ENCODE measurements around the gene MMP15.
"Not testable (repeated sequence)": the region's sequence is repeated elsewhere in the genome, so short reads cannot be mapped to it uniquely, and the experiment has no call there.

MMP15 gene

GRCh38 chr16:58025351-58026138, at the start of gene MMP15:
MMP15 (plus strand) TSS chr16:58025754; CDS start chr16:58026351, 597 bp downstream.
- DNase-seq, result peak; percentile 59

- DNase-seq, result no peak
Measured at GRCh38 chr16:57976331-57976796, 49.2 kb upstream of the MMP15 start.

- no peak for DNase-seq
Measured at GRCh38 chr16:57977418-57978069, 48.0 kb upstream of the MMP15 start.

GRCh38 chr16:57978070-57978465, 47.5 kb upstream of the MMP15 start:
- DNase-seq, result not testable (repeated sequence)

GRCh38 chr16:57979006-57979585, 46.5 kb upstream of the MMP15 start:
- DNase-seq, result no peak

GRCh38 chr16:57981636-57982035, 43.9 kb upstream of the MMP15 start:
- no peak for DNase-seq

GRCh38 chr16:57982385-57982784, 43.2 kb upstream of the MMP15 start:
- no peak for DNase-seq

- peak; percentile 89 for DNase-seq
Measured at GRCh38 chr16:57984443-57985203, 40.9 kb upstream of the MMP15 start.

- DNase-seq, result no peak
Measured at GRCh38 chr16:57985204-57986181, 40.1 kb upstream of the MMP15 start.

GRCh38 chr16:57986196-57986595, 39.4 kb upstream of the MMP15 start:
- no peak for DNase-seq

- no peak for DNase-seq
Measured at GRCh38 chr16:57987441-57988177, 37.9 kb upstream of the MMP15 start.

- no peak for DNase-seq
Measured at GRCh38 chr16:57988929-57989328, 36.6 kb upstream of the MMP15 start.

- DNase-seq, result no peak
Measured at GRCh38 chr16:57991551-57992059, 33.9 kb upstream of the MMP15 start.

GRCh38 chr16:57992084-57992483, 33.5 kb upstream of the MMP15 start:
- DNase-seq, result no peak

- DNase-seq, result no peak
Measured at GRCh38 chr16:57993438-57993837, 32.1 kb upstream of the MMP15 start.

GRCh38 chr16:57993897-57994296, 31.7 kb upstream of the MMP15 start:
- DNase-seq, result no peak

- DNase-seq, result no peak
Measured at GRCh38 chr16:57994361-57994760, 31.2 kb upstream of the MMP15 start.

- DNase-seq, result peak; percentile 26
Measured at GRCh38 chr16:57994778-57995177, 30.8 kb upstream of the MMP15 start.

- no peak for DNase-seq
Measured at GRCh38 chr16:57995721-57996405, 29.7 kb upstream of the MMP15 start.
